SK-N-SH (cell line): ENCODE data around the gene FLRT1.

Experiments
- CTCF ChIP-seq: fragments of 200-600 bp; sonication (generic); IDR thresholded peaks from 2 replicates; pipeline ENCODE4 v1.6.1; 2017; ENCODE audit warnings: antibody characterized with exemption, mild to moderate bottlenecking, moderate library complexity
- EP300 ChIP-seq, 2 experiments: IDR thresholded peaks; 2 replicates each; pipeline versions ENCODE4 v1.4.0 to v1.6.1; 2012; ENCODE audit warnings: borderline replicate concordance in 1 of 2, low read depth in 1 of 2, low read length in 1 of 2
- IRF3 ChIP-seq: fragments of 150-350 bp; IDR thresholded peaks from 2 replicates; pipeline ENCODE4 v1.6.1; 2016; ENCODE audit warnings: mild to moderate bottlenecking, low read depth, low read length
- POLR2AphosphoS5 ChIP-seq: IDR thresholded peaks from 2 replicates; pipeline ENCODE4 v1.6.1; 2012; ENCODE audit warnings: low read depth, low read length
- RAD21 ChIP-seq: IDR thresholded peaks from 2 replicates; pipeline ENCODE4 v1.6.1; 2012; ENCODE audit warnings: mild to moderate bottlenecking, low read length
- TAF1 ChIP-seq: IDR thresholded peaks from 2 replicates; pipeline ENCODE4 v1.6.1; 2012; ENCODE audit warnings: low read depth, mild to moderate bottlenecking, low read length, moderate library complexity, borderline replicate concordance
- USF1 ChIP-seq: IDR thresholded peaks from 2 replicates; pipeline ENCODE4 v1.4.0; 2012; ENCODE audit warnings: low read depth, borderline replicate concordance

GRCh38 chr11:64052436-64052835, 16.7 kb downstream of the FLRT1 start:
- TF ChIP-seq CTCF, result no peak
- no peak for TF ChIP-seq RAD21
- no peak for TF ChIP-seq POLR2AphosphoS5
- TF ChIP-seq USF1, result no peak
- no peak for TF ChIP-seq TAF1
- no peak for TF ChIP-seq EP300 (IDR thresholded peaks at IDR 0.05; ENCODE audit: borderline replicate concordance in 1 of 2, low read depth in 1 of 2, low read length in 1 of 2)
- no peak for TF ChIP-seq IRF3
